Measurements from ENCODE around the gene EPG5. TPM values are rescaled to one million over a fixed set of nuclear protein-coding genes. Genes with fewer than 3 reads are reported as not detected.

Gene EPG5
- polyA plus RNA-seq, 2 of the 4 experiments (the other 2 are of a cell fraction): 3.8 to 10.7 TPM

- no peaks in the 10 kb centered on the region for H3K4me1 ChIP-seq
- no peak overlapping the region for H3K4me2 ChIP-seq
- no peak overlapping the region for H3K4me3 ChIP-seq
- TF ChIP-seq HOXB5 (CRISPR knock-in tag; IDR thresholded peaks at IDR 0.05) (no peak), CBX2 (IDR thresholded peaks at IDR 0.05; ENCODE audit: borderline replicate concordance, low read depth) (no peak), RNF2 (IDR thresholded peaks at IDR 0.05; ENCODE audit: borderline replicate concordance, low read depth) (no peak), NPAS2 (CRISPR knock-in tag; IDR thresholded peaks at IDR 0.05; ENCODE audit: borderline replicate concordance) (no peak), CEBPB (IDR thresholded peaks at IDR 0.05) (no peak), POLR2A (IDR thresholded peaks at IDR 0.05; ENCODE audit: low read length) (no peak), RFX5 (IDR thresholded peaks at IDR 0.05) (no peak), ZC3H11A (IDR thresholded peaks at IDR 0.05) (no peak)
- ATAC-seq: no peak
- H3K27ac ChIP-seq: no peak overlapping the region
- no peak for FAIRE-seq
- ChIA-PET POLR2A (no interaction called here), CTCF (no interaction called here)
- no peak for DNase-seq (ENCODE audit: low read depth in 1 of 2, low spot score in 1 of 2)
- 70% methylated on average over 3 of the region's 3 CpGs for WGBS (ENCODE audit: missing lambda C conversion rate)
- no peaks in the 10 kb centered on the region for H3K9me3 ChIP-seq
Observed at GRCh38 chr18:45998244-45998643, 31.1 kb upstream of the EPG5 start.

- ATAC-seq (no peak), DNase-seq (ENCODE audit: low read depth in 1 of 2, low spot score in 1 of 2) (no peak), FAIRE-seq (no peak)
- WGBS (ENCODE audit: missing lambda C conversion rate): 63% methylated on average over 4 of the region's 8 CpGs
- H3K4me2 ChIP-seq: no peak overlapping the region
- no peaks in the 10 kb centered on the region for H3K4me1 ChIP-seq
- H3K27ac ChIP-seq: no peak overlapping the region
- H3K4me3 ChIP-seq: no peak overlapping the region
- no peaks in the 10 kb centered on the region for H3K9me3 ChIP-seq
- ChIA-PET POLR2A (no interaction called here), CTCF (no interaction called here)
- TF ChIP-seq CEBPB (IDR thresholded peaks at IDR 0.05) (no peak), RAD21 (conservative IDR thresholded peaks at IDR 0.05 in 1 of 2, IDR thresholded peaks at IDR 0.05 in 1 of 2) (no peak), FOSB (CRISPR knock-in tag; IDR thresholded peaks at IDR 0.05) (no peak), HMGXB4 (CRISPR knock-in tag; IDR thresholded peaks at IDR 0.05; ENCODE audit: borderline replicate concordance) (no peak), POLR2AphosphoS2 (conservative IDR thresholded peaks at IDR 0.05; ENCODE audit: low read length) (no peak), ZFP36 (IDR thresholded peaks at IDR 0.05; ENCODE audit: borderline replicate concordance, partially characterized antibody) (no peak), CHD4 (IDR thresholded peaks at IDR 0.05; ENCODE audit: borderline replicate concordance) (no peak), ELK1 (IDR thresholded peaks at IDR 0.05; ENCODE audit: low read depth, low read length) (no peak), CBX2 (IDR thresholded peaks at IDR 0.05; ENCODE audit: borderline replicate concordance, low read depth) (no peak), KDM1A (IDR thresholded peaks at IDR 0.05; ENCODE audit: low read depth) (no peak), CHD2 (IDR thresholded peaks at IDR 0.05; ENCODE audit: low read length, partially characterized antibody) (no peak), BCL3 (IDR thresholded peaks at IDR 0.05) (no peak), NPAS2 (CRISPR knock-in tag; IDR thresholded peaks at IDR 0.05; ENCODE audit: borderline replicate concordance) (no peak), USF2 (IDR thresholded peaks at IDR 0.05) (no peak), RARB (CRISPR knock-in tag; IDR thresholded peaks at IDR 0.05) (no peak), RFX5 (IDR thresholded peaks at IDR 0.05) (no peak)
Observed at GRCh38 chr18:45997700-45998151, 30.6 kb upstream of the EPG5 start.

Data from A549 (cell line).